ENCODE results near the gene EIF3A. TPM values are rescaled to one million over a fixed set of nuclear protein-coding genes. Genes with fewer than 3 reads are reported as not detected.

The EIF3A gene
- total RNA-seq, 1 experiment from 2014 or later = 89.5 TPM

DNA sequence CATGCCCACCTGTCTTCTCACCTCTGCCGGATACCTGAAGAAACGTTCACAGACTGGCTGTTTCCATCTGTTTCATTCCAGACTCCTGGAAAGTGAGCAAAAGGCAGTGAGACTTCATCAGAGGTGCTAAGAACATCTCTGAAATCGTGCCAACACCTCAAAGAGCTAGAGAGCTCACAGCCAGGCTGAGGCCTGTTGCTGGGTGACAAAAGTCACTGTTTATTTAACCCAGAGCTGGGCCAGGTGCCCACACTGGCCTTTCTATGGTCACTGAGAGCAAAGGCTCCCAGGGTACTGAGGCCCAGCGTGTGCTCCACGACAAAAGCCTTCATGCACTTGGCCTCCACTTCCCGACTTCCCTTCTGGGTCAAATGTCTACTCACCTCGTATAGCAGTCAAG is 54.8 kb downstream of the EIF3A start:
- H3K27ac ChIP-seq = no peak overlapping the region
- DNase-seq (ENCODE audit: low read depth in 1 of 2, low spot score in 2 of 2) = peak in 1 of 2 experiments; percentile 34
- H3K36me3 ChIP-seq = no peaks in the 10 kb centered on the region
- H3K27me3 ChIP-seq (replicated peaks) = no peaks in the 10 kb centered on the region
- peaks cover 59% of the 10 kb centered on the region for H3K4me1 ChIP-seq (replicated peaks)
- no peak overlapping the region for H3K4me3 ChIP-seq
- no peaks in the 10 kb centered on the region for H3K9me3 ChIP-seq (replicated peaks)

DNA sequence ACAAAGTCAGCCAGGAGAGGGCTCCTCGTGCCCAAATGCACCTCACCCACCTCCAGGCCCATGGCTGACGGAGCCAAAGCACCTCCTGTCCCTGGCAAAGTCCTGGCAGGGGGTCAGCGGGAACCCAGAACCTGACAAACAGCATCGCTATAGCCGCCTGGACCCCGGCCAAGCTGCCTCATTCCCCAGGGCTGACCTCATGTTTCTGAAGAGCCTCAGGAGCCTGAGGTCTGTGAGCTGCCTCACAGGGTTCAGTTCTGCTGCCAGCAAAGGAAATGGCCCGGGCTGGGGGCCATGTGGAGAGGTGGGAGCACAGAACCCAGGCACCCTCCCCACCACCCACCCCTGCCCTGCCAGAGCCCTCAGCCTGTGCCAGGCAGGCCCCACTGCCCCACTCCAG is 55.3 kb downstream of the EIF3A start:
- Histone ChIP-seq H3K27ac (no peak overlapping the region), H3K4me3 (no peak overlapping the region), H3K36me3 (no peaks in the 10 kb centered on the region), H3K4me1 (replicated peaks) (peaks cover 54% of the 10 kb centered on the region), H3K9me3 (replicated peaks) (no peaks in the 10 kb centered on the region), H3K27me3 (replicated peaks) (no peaks in the 10 kb centered on the region)
- DNase-seq (ENCODE audit: low read depth in 1 of 2, low spot score in 2 of 2) = peak; percentile 58 to 87

DNA sequence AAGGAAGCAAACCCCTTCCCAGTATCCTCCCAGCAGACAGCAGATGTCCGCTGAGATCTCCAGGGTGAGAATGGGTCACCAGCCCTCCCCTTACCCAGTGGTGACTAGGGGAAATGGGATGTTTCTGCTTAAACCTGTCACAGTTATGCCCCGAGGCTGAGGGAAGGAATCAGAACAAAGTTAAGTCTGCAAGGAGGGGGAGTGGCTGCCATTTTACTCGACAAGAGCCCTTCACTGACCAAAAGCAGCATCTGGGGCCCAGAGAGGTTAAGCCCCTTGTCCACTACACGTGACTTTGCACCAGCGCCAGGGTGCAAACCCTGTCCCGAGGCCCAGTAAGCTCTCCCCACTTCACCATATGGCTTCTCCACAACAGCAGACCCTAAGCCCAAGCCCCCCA is 55.7 kb downstream of the EIF3A start:
- no peaks in the 10 kb centered on the region for H3K27me3 ChIP-seq (replicated peaks)
- H3K27ac ChIP-seq = no peak overlapping the region
- H3K4me3 ChIP-seq = no peak overlapping the region
- H3K4me1 ChIP-seq (replicated peaks) = peaks cover 50% of the 10 kb centered on the region
- no peaks in the 10 kb centered on the region for H3K36me3 ChIP-seq
- peak in 1 of 2 experiments; percentile 25 for DNase-seq (ENCODE audit: low read depth in 1 of 2, low spot score in 2 of 2)
- H3K9me3 ChIP-seq (replicated peaks) = no peaks in the 10 kb centered on the region

DNA sequence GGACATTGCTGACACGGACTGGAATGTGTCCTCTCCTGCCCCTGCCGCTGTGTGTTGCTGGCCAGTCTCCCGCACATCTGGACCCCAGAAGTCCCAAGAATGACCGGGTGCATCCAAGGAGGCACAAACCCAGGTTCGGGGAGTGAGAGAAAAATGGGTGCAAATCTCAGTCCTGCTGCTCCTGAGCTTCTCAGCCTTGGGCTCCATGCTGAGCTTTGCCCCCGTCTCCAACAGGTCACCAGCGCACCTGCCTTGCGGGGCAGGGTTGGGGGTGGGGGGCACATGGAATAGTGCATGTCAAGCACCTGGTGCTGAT is 57.1 kb downstream of the EIF3A start:
- no peak overlapping the region for H3K4me3 ChIP-seq
- no peaks in the 10 kb centered on the region for H3K9me3 ChIP-seq (replicated peaks)
- H3K4me1 ChIP-seq (replicated peaks) = peaks cover 42% of the 10 kb centered on the region
- no peaks in the 10 kb centered on the region for H3K27me3 ChIP-seq (replicated peaks)
- no peak overlapping the region for H3K27ac ChIP-seq
- no peaks in the 10 kb centered on the region for H3K36me3 ChIP-seq
- DNase-seq (ENCODE audit: low read depth in 1 of 2, low spot score in 2 of 2) = no peak

DNA sequence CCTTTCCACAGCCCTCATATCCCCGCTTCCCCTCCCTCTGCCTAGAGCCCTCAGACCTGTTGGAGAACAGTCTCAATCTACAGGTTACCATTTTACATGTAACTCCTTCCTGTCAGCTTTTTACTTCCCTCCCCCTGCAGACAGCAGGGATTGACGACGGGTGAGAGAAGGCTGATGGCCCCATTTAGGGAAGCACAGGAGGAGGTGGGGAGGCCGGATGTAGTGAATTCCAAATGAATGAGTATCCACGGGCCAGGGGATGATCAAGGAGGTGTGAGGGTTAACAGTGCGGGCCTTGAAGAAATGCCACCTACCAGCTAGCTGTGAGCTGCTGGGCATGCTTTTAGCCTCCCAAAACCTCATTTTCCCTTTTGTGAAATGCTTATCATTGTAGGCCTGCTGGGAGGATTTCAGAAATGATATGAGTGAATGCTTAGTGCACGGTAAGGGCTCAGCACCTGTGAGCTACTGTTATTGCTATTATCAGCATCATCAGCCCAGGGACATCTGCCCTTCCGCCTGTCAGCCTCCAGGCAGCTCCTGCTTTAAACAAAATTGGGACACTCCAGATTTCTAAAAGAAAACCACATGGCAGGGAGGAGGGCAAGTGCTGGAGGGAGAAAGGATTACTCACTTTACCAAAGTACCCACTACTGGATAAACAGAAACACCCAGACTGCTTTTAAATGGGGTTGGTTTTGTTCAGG is 57.6 kb downstream of the EIF3A start:
- H3K9me3 ChIP-seq (replicated peaks) = no peaks in the 10 kb centered on the region
- H3K4me3 ChIP-seq = no peak overlapping the region
- H3K27ac ChIP-seq = peak overlapping the region; percentile 19; the same call in 1 of the 2 replicates
- H3K36me3 ChIP-seq = no peaks in the 10 kb centered on the region
- H3K4me1 ChIP-seq (replicated peaks) = peaks cover 42% of the 10 kb centered on the region
- H3K27me3 ChIP-seq (replicated peaks) = no peaks in the 10 kb centered on the region
- peak; percentile 71 to 85 for DNase-seq (ENCODE audit: low read depth in 1 of 2, low spot score in 2 of 2)

DNA sequence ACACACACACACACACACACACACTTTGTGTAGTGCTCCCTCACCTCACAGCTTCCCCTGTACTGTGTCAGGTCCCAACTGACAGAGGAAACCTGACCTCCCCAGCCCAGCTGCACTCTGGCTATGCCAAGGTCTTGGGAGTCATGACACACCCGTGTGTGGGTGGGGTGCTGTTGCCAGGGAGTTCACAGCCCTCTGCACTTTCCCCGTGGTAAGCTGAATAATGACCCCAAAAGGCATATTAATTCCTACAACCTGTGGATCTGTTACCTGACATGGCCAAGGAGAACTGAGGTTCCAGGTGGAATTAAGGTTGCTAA is 60.0 kb downstream of the EIF3A start:
- Histone ChIP-seq H3K27me3 (replicated peaks) (no peaks in the 10 kb centered on the region), H3K27ac (no peak overlapping the region), H3K36me3 (no peaks in the 10 kb centered on the region), H3K9me3 (replicated peaks) (no peaks in the 10 kb centered on the region), H3K4me1 (replicated peaks) (peaks cover 36% of the 10 kb centered on the region), H3K4me3 (no peak overlapping the region)
- DNase-seq (ENCODE audit: low read depth in 1 of 2, low spot score in 2 of 2) = no peak

DNA sequence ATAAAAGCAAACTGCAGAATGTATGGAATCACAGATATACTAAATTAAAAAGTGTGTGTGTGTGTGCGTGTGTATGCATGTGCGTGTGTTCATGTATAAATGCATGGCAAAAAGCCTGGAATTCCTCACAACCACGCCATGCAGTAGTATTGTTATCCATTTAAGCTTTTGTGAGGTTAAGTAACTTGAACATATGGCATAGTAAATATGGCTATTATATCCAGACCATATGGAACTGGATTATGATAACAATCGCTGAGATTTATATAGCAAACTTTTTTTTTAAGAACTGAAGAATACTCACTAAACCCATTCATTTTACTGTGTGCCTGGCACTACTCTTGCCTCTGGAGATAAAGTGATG is 73.4 kb downstream of the EIF3A start:
- Histone ChIP-seq H3K9me3 (replicated peaks) (no peaks in the 10 kb centered on the region), H3K4me1 (replicated peaks) (peaks cover 13% of the 10 kb centered on the region), H3K4me3 (no peak overlapping the region), H3K27ac (no peak overlapping the region), H3K27me3 (replicated peaks) (peaks cover 12% of the 10 kb centered on the region; the same call in 1 of the 2 replicates), H3K36me3 (no peaks in the 10 kb centered on the region)
- no peak for DNase-seq (ENCODE audit: low read depth in 1 of 2, low spot score in 2 of 2)

DNA sequence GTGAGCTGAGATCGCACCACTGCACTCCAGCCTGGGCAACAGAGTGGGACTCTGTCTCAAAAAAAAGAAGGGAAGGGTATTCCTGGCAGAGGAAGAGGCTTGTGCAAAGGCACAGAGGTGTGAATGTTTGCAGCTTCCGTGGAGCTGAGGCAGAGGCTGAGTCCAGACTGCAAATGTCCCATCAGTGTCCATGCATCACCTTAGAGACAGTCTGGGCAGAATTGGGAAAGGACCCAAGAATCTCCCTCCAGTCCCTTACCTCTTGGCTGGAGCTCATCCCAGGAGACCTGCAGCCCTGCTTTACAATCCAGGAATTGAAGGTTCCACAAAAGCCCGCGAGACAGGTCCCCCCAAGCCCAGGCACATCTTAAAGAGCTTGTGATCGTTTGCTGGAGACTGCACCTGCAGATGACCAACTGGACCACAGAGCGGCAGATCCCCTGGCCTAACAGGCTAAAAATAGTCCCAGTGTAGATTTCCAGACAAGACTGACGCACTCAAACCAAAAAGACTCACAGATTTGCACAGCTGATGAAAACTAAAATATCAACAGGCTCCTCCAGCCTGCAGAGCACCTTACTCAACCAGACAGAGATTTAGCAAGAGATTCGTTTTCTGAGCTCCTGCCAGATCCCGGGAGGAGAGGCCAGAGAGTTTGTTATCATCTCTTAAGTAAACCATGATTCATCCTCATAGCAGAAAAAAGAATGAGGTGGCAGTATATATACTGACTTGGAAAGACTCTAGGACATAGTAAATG is 74.0 kb downstream of the EIF3A start:
- H3K4me3 ChIP-seq = no peak overlapping the region
- H3K9me3 ChIP-seq (replicated peaks) = no peaks in the 10 kb centered on the region
- peaks cover 13% of the 10 kb centered on the region for H3K4me1 ChIP-seq (replicated peaks)
- DNase-seq (ENCODE audit: low read depth in 1 of 2, low spot score in 2 of 2) = peak; percentile 52 to 55
- H3K36me3 ChIP-seq = no peaks in the 10 kb centered on the region
- H3K27ac ChIP-seq = no peak overlapping the region
- H3K27me3 ChIP-seq (replicated peaks) = peaks cover 12% of the 10 kb centered on the region; the same call in 1 of the 2 replicates

DNA sequence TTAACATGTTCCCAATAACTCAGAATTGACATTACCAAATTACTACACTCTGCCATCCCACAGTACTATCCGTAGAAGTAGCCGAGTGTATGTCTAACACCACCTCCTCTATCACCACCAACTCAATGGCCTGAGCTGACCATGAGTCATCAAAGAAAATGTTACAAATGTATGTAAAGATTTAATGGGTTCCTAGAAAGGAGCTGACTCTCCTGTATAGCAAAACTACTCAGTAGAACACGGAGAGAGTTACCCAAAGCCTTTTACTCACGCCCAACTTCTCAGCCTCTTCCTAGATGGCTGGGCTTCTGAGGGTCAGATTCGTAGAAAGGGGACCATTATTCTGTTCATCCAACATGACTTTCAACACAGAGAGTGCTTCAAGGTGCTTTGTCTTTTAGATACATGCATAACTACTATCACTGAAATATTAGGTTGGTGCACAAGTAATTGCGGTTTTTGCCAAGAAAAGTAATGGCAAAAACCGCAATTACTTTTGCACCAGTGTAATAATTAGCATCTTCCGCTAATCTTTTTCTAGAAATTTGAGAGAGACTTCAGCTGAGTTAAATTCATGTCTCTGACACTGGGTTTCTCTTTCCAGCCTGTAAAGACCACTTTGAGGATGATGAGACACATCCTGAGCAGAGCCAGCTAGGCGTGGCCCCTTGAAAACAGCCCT is 75.1 kb downstream of the EIF3A start:
- peaks cover 13% of the 10 kb centered on the region for H3K4me1 ChIP-seq (replicated peaks)
- no peak overlapping the region for H3K27ac ChIP-seq
- peaks cover 12% of the 10 kb centered on the region; the same call in 1 of the 2 replicates for H3K27me3 ChIP-seq (replicated peaks)
- no peak for DNase-seq (ENCODE audit: low read depth in 1 of 2, low spot score in 2 of 2)
- H3K9me3 ChIP-seq (replicated peaks) = no peaks in the 10 kb centered on the region
- H3K36me3 ChIP-seq = no peaks in the 10 kb centered on the region
- no peak overlapping the region for H3K4me3 ChIP-seq

DNA sequence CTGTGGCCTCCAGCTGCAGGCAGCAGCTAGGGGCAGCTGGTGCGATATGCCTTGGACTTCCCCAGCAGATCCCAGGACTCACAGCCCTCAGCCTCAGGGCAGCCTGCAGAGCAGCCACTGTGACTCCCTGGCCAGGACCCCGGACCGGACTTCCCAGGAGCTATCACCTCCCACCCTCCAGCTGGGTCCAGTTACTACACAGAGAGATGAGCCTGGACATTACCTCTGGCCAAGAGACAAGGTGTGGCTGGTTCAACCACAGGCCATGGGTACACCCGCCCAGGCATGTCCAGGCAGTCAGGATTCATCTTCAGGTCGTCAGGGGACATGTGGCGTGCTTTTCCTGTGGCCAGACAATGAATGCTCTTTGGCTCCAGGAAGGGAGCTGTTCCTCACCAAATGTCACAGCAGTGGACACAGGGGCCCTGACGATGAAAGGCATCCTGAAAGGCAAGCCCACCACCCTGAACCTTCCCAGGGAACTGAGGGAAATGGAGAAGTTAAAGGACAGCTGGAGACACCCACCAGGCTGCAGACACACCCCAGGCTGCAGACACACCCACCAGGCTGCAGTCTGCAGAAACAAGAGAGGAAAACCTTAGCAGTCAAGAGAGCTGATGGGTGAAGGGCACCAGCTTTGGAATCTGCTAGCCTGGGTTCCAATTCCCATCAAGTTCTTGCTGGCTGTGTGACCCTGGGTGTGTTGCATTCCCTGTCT is 76.9 kb downstream of the EIF3A start:
- peaks cover 6% of the 10 kb centered on the region; the same call in 1 of the 2 replicates for H3K27me3 ChIP-seq (replicated peaks)
- H3K4me1 ChIP-seq (replicated peaks) = peaks cover 13% of the 10 kb centered on the region
- H3K4me3 ChIP-seq = no peak overlapping the region
- DNase-seq (ENCODE audit: low read depth in 1 of 2, low spot score in 2 of 2) = peak in 1 of 2 experiments; percentile 31
- no peaks in the 10 kb centered on the region for H3K36me3 ChIP-seq
- H3K27ac ChIP-seq = no peak overlapping the region
- no peaks in the 10 kb centered on the region for H3K9me3 ChIP-seq (replicated peaks)

DNA sequence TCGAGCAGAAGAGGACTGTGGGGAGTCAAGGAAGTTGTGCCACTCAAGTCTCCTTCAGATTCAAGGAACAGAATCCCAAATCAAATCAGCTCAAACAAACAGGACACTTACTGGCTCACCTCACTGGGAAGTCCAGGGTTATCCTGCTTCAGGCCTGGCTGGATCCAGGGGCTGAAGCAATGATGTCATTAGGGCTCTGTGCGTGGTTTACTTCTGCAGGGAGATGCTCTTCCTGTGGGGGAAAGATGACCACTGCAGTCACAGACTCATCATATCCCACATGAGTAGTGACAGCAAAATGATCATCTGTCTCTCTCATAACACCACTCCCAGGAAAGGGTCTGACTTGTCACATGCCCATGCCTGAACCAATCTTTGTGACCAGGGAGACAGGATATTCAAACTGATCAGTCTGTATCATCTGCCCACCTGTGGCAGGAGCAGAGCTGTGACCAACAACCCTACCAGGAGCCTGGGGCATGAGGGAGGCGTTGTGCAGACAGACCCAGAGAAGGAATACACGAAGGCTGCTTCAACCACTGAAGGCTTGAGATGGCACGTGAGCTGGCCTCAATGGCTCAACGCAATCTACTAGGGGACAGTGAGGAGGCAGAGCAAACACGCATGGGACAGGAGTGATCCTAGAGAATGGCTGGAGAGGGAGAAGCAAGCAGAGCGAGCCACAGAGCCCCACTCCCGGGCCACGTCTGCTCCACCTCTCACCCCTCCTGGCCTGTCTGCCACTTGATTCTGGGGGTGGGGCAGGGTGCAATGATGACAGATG is 78.7 kb downstream of the EIF3A start:
- H3K36me3 ChIP-seq = no peaks in the 10 kb centered on the region
- H3K27ac ChIP-seq = no peak overlapping the region
- DNase-seq (ENCODE audit: low read depth in 1 of 2, low spot score in 2 of 2) = peak in 1 of 2 experiments; percentile 28
- peaks cover 10% of the 10 kb centered on the region; the same call in 1 of the 2 replicates for H3K27me3 ChIP-seq (replicated peaks)
- H3K9me3 ChIP-seq (replicated peaks) = no peaks in the 10 kb centered on the region
- H3K4me1 ChIP-seq (replicated peaks) = peaks cover 8% of the 10 kb centered on the region
- H3K4me3 ChIP-seq = no peak overlapping the region

DNA sequence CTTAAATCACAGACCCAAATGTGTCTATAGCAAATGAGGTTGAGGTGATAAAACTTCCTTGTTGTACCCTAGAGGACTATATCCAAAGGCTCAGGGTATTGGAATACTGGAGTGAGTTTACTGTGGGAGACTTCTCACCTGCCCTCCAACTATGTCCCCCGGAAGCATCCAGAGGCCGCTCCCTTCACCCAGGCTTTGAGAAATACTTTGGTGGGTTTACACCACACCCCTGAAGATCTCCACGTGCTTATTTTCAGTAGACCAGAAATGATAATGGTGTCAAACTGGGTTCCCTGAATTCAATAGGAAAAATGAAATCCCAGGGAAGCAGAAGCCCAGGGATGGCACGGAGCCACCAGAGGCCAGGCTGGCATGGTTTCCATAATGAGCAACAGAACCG is 82.4 kb downstream of the EIF3A start:
- H3K27ac ChIP-seq = no peak overlapping the region
- H3K4me1 ChIP-seq (replicated peaks) = no peaks in the 10 kb centered on the region
- no peaks in the 10 kb centered on the region for H3K36me3 ChIP-seq
- H3K27me3 ChIP-seq (replicated peaks) = peaks cover 10% of the 10 kb centered on the region
- DNase-seq (ENCODE audit: low read depth in 1 of 2, low spot score in 2 of 2) = no peak
- H3K4me3 ChIP-seq = no peak overlapping the region
- H3K9me3 ChIP-seq (replicated peaks) = no peaks in the 10 kb centered on the region

DNA sequence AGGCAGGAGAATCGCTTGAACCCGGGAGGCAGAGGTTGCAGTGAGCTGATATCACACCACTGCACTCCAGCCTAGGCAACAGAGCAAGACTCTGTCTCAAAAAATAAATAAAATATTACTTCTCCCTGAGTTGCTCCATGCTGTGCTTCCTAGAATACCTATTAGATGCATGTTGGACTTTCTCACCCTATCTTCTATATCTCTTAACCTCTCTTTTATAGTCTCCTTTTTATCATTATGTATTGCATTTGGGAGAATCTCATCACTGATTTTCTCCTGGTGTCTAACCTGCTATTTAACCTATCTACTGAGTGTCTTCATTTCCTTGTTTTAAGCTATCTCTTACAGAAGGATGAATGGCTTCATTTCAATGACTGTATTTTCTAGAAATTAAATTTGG is 83.2 kb downstream of the EIF3A start:
- H3K4me1 ChIP-seq (replicated peaks) = no peaks in the 10 kb centered on the region
- H3K27ac ChIP-seq = no peak overlapping the region
- no peaks in the 10 kb centered on the region for H3K36me3 ChIP-seq
- peaks cover 10% of the 10 kb centered on the region for H3K27me3 ChIP-seq (replicated peaks)
- H3K9me3 ChIP-seq (replicated peaks) = no peaks in the 10 kb centered on the region
- no peak for DNase-seq (ENCODE audit: low read depth in 1 of 2, low spot score in 2 of 2)
- H3K4me3 ChIP-seq = no peak overlapping the region
